Skin of body (tissue), 2 donors: Measurements from ENCODE around the gene PET100. TPM values are rescaled to one million over a fixed set of nuclear protein-coding genes. Genes with fewer than 3 reads are reported as not detected.

Source experiments
- DNase-seq: peaks from one replicate; lab custom pipeline; 2025; lab: John Stamatoyannopoulos, UW
- total RNA-seq: library from RNA; depleted of rRNA; stranded (reverse); fragments of >200 nt; gene quantifications from one replicate; pipeline ENCODE4 v1.2.3, GENCODE V29; 2014

Gene PET100
- total RNA-seq, 1 donor from 2014 or later = 26.2 TPM

DNA sequence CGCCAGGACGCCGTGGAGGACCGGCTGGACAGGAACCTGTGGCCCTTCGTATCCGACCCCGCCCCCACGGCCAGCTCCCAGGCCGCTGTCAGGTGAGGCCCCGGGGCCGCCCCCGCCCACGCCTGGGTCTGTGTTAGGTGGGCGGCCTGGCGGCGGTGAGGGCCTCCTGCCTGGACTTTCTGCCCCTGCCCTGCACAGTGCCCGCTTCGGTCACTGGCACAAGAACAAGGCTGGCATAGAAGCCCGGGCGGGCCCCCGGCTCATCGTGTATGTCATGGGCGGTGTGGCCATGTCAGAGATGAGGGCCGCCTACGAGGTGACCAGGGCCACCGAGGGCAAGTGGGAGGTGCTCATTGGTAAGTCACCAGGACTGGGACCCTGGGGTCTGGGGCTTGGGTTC lies 17.6 kb downstream of the PET100 start:
- DNase-seq = no peak

DNA sequence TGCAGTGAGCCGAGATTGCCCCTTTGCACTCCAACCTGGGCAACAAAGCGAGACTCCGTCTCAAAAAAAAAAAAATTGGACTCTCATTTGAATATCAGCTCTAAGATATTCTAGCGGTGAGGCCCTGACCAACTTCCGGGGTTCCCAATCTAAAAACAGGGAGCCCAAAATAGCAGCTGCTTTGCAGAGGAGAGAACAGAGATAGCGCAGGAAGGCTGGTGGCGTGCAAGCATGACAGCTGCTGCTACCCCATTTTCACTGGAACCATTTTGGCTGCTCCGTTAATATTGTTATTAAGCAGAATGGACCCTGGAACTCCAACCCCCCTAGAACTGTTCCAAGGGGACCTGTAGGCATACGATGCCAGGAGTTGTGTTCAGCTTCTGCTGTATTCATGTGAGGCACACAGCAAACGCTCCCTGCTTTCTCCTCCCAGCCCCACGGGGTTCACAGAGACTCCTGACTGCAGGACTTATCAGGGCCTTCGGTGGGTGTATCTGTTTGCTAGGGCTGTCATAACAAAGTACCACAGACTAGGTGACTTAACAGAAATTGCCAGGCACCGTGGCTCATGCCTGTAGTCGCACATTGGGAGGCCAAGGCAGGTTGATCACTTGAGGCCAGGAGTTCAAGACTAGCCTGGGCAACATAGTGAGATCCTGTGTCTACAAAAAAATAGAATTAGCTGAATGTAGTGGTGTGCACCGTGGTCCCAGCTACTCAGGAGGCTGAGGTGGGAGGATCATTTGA lies 18.8 kb downstream of the PET100 start:
- no peak for DNase-seq

DNA sequence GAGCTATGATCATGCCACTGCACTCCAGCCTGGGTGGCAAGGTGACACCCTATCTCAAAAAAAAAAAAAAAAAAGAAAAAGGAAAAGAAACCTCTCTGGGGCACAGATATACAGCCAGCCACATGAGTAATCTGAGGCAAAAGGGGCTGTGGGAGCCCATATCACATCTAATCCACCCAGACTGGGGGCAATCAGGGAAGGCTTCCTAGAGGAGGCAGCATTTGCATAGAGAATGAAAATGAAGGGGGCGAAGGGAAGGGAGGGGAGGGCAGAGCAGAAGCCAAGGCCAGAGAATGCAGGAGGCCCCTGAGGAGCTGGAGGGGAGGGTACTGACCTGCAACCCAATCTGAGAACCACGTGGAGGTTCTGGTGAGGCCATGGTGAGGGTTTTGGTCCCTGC lies 20.6 kb downstream of the PET100 start:
- DNase-seq = no peak

DNA sequence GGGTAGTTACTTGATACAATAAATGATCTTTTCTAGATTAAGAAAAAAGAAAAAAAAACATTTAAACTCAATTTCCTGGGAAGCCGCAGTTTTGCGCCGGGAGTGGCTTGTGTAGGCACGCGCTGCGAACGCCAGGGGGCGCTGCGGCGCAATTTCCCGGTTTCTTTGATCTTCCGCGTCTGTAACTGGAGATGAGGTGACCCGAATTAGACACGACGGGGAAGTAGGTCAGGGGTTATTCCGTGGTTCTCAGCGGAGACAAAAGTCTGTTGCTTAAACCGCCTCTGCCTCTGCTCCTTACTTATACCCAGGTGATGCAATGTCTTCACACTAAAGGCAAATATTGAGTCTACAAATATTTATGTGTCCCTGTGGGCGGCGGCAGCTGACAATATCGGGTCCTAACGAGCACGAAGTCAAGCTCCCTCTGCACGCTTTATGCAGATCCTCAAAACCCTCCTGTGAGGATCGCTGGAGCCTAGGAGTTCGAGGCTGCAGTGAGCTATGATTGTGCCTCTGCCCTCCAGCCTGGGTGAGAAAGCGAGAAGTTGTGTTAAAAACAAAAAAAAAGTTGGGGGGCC lies 22.6 kb downstream of the PET100 start:
- peak; percentile 79 for DNase-seq

DNA sequence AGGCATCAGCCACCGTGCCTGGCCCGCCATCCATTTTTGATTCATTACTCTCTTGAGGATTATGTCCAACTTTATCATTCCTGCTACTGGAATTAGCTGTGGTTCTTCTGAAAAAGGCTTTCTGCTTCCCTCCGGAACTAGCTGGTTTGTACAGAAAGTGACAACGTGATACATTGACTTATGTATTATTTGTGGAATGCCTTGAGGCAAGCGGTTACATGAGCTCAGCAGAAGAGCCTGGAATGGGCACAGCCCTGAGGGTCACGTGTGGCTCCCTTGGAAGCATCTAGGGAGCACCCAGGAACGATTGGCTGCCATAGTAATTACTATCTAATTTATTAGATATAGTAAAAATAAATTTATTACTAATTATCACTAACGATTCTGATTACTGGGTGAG lies 24.8 kb downstream of the PET100 start:
- DNase-seq = no peak

DNA sequence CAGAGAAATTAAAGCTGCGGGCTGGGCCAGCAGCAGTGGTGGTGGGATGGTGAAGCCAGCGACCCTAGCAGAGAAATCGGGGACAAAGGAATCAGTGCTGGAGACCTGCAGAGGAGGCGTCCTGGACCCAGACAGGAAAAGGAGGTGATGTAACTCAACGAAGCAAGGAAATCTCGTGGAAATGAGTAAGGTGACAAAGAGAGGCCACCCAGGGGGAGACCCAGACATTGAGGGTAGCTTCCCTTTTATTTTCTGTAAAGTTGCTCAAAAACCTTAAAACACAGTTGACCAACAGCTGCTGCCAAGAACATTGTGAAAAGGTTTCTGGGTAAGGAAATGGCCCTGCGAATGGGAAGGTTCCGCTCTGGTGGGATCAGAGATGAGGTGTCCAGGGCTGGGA lies 26.0 kb downstream of the PET100 start:
- no peak for DNase-seq

DNA sequence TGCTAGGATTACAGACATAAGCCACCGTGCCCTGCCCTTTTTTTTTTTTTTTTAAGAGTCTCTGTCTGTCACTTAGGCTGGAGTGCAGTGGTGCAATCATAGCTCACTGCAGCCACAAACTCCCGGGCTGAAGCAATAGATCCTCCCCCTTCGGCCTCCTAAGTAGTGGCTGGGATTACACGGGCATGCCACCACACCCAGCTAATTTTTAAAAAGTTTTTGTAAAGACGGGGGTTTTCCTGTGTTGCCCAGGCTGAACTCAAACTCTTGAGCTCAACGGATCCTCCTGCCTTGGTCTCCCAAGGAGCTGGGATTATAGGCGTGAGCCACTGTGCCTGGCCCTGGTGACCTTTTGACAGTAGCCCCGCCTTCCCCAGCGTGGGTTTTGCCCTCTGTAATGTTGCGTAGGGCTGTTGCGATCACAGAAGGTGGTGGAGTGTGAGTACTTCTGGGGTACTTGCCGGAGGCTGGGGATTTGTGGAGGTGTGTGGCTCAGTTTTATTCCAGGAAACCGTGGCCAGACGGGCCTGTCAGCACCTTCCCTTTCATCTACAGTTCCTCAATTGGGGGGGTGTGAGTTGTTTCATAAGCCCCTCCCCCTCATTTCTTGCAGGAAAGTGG lies 27.6 kb downstream of the PET100 start:
- DNase-seq = no peak

DNA sequence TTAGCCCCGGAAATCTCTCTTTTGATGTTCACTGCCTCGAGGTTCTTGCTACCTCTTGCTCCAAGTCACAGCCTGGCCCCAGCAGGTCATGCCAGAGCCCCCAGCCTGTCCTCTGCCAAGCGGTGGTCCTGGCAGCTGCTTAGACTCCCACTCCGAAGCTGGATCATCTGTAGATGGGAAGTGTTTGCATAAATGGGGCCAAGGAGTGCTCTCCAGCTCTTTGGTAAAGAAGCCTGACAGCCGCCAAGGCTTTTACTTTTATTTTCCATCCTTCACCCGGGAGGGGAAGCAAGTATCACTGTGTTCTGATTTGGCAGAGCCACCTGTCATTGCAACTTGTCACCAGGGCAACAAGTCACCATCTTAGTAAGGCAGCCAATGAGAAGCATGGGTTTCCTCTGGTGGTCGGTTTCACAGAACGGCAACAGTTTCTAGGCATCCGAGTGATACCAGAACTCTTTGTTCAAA lies 28.7 kb downstream of the PET100 start:
- no peak for DNase-seq

DNA sequence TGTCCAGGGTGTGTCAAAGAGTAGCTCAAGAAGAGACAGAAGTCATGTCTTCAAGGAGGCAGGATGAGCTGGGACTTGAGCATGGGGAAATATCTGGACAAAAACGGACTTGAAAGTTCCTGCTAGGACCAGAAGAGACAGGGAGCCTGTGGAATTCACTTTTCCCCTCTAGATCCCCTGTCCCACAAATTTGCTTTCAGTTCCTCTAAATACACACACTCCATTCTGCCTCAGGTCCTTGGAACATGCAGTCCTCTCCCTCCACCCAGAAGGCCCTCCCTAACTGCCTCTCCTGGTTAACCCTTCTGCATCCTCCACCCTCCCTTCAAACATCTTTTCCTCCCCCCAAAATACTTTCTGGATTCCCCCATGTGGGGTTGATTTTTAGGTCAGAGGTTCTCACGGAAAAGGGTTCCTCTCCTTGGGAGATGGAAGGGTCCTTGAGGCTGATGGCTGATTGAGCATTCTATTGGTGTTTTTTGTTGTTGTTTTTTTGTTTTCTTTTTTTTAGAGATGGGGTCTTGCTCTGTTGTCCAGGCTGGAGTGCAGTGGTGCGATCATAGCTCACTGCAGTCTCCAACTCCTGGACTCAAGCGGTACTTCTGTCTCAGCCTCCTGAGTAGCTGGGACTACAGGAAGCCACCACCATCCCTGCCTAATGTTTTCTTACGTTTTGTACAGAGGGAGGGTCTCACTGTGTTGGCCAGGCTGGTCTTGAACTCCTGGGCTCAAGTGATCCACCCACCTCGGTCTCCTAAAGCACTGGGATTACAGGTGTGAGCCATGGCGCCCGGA lies 32.3 kb downstream of the PET100 start:
- no peak for DNase-seq

DNA sequence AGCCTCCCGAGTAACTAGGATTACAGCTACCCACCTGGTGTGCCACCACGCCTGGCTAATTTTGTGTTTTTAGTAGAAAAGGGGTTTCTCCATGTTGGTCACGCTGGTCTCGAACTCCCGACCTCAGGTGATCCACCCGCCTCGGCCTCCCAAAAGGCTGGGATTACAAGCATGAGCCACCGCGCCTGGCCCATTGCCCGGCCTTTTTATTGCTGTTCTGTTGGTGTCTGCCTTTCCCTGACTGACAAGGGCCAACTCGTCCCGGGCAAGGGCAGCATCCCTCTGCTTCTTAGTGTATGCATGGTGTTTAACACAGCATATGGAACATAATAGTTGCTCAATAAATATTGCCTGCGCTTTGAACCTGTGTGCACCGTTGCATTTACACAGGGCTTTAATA lies 33.1 kb downstream of the PET100 start:
- no peak for DNase-seq

DNA sequence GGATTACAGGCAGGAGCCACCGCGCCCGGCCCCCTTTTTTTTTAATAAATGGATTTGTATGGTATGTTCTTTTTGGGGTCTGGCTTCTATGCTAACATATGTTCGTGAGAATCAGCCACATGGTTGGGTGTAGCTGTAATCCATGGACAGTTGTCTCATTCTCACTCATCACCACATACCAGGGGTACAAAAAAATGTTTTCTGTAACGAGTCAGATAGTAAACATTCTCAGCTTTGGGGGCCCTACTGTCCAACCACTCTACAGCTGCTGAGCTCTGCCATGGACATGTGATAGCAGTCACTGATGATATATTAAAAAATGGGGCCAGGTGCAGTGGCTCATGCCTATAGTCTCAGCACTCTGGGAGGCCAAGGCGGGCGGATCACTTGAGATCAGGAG lies 34.1 kb downstream of the PET100 start:
- peak; percentile 27 for DNase-seq

DNA sequence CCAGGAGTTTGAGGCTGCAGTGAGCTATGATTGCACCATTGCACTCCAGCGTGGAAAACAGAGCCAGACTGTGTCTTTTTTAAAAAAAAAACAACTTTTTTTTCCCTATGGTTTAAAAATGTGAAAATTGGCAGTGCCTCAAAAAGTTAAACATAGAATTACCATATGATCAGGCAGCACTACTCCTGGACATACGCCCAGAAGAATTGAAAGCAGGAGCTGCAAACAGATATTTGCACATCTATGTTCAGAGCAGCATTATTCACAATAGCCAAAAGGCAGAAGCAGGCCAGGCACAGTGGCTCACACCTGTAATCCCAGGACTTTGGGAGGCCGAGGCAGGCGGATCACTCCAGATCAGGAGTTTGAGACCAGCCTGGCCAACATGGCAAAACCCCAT lies 35.5 kb downstream of the PET100 start:
- peak; percentile 73 for DNase-seq

DNA sequence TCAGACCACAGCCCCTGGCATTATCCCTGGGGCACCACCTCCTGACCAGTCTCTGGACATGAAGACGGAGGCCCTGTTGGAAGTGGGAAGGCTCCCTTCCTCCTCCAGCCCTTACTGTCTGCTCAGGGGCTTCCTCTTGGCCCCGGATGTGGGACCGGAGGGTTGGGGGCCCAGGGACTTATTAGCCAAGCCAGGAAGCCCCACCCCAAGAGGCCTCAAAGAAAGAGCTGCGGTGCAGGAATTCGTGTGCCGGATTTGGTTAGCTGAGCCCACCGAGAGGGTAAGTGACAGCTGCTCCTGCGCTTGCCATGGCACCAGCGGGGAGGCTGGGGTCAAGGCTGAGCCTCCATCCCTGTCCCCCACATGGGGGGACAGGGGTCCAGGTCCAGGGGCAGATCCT lies 39.2 kb downstream of the PET100 start, which contains the start of gene RETN:
TSS of gene RETN (plus strand) at position 208 of the 400 bp plus-strand sequence. CDS start 278 bp downstream, outside the sequence.
- no peak for DNase-seq

DNA sequence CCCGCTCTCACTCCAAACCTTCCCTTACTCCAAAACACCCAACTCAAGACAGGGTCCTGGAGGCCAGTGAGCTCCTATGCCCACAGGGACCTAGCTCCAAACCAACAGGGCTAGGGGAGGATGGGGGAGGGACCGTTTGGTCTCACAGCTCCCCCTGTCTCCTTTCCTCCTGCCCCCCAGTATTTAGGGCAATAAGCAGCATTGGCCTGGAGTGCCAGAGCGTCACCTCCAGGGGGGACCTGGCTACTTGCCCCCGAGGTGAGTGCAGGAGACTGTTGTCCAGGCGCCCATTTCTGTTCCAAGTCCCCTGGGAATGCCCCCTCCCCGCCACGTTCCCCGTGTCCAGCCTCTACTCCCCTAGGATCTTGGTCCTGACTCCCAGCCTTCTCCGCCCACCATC lies 40.0 kb downstream of the PET100 start:
- DNase-seq = no peak

DNA sequence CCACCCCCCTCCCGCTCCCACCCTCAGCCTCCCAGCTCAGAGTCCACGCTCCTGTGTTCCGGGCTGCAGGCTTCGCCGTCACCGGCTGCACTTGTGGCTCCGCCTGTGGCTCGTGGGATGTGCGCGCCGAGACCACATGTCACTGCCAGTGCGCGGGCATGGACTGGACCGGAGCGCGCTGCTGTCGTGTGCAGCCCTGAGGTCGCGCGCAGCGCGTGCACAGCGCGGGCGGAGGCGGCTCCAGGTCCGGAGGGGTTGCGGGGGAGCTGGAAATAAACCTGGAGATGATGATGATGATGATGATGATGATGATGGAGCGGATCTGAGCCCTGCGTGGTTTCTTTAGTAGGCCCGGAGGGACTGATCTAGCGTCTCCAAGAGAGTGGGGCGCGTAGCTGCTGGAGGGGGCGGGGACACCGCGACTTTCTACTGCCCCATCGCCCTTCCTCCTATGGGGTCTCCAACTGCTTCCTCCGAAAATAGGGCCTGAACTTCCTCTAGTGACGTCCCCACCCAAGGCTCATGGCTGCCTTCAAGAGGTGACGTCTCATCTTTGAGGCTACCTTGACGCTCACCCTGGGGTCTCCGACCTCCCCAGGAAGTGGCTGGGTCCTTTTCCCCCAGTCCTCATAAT lies 40.7 kb downstream of the PET100 start:
- peak; percentile 33 for DNase-seq

DNA sequence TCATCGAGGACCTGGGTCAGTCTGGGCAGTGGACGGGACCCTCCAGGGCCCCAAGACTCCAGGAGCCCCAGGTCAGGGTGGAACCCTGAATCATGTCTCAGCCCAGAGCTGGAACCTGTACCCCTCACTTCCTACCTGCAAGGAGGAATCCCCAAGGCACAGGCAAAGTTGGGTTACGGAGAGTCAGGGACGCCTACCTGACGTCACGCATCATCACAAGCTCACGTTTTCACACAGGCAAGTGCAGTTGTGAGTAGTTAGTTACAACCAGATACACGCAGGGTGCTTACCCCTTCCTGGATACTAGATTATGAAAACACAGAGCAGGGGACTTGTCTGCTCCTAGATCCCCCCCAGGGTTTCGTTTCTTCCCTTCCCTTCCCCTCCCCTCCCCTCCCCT lies 41.2 kb downstream of the PET100 start:
- no peak for DNase-seq

DNA sequence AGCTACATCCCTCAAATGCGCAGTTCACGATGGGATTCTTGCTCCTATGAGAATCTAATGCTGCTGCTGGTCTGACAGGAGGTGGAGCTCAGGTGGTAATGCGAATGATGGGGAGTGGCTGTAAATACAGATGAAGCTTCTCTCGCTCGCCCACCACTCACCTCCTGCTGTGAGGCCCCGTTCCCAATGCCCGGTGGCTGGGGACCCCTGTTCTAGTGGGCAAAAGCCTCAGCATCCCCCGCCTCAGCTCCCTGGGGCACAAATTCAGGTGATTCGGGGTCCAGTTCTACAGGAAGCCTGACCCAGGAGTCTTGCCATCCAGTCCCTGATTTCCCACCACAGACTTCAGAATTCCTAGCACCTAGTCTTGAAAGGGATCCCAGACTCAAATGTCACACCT lies 42.9 kb downstream of the PET100 start:
- DNase-seq = no peak

DNA sequence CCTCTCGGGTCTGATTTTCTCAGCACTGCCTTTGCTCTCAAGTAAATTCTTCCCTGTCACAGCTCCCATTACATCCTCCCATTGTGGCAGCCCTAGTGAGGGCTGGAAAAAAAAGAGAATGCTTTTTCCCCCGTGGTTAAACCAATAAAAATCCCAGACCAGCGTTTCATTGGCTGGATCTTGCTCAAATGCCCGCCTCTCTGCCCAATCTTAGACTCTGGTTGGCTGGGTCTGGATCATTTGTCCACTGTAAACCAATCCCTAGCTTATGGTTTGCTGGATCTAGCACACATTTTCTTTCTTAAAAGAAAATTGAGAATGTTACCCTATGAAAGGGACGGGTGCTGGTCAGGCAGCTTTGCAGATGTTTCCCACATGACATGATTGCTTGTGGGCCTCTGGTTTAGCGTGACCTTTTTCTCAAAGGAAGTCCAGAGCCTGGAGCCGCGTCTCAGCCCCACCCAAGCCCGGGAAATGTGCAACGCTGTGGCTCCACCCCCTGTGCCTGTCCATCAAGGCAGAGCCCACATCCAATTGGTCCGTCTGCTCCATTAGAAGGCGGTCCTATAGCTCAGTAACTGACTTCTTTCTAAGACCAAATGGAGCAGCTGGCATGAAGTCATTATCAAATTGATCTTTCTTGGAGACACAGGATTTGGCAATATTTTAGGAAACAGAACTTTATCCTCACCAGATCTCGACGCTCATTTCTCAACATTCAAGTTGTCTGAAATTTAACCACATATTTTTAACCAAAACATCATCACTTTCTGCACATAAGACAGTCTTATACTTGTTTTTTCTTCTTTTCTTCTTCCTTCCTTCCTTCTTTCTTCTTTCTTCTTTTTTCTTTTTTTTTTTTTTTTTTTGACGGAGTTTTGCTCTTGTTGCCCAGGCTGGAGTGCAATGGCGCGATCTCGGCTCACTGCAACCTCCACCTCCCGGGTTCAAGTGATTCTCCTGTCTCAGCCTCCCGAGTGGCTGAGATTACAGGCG lies 44.7 kb downstream of the PET100 start:
- DNase-seq = peak; percentile 67

DNA sequence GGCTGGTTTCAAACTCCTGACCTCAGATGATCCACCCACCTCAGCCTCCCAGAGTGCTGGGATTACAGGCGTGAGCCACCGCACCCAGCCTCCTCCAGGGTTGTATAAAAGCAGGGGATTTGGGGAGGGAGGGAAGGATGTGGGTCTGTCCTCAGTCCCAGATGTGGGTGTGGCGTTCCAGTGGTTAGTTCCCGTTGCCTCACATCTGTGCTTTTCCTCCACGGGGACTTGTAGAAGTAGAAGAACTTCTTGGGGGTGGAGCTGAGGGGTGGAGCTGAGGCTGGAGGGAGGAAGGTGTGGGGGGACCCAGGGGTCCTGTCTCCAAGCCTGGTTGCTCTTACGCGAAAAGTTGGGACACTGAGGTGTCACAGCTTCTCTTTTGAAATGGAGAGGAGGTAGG lies 46.8 kb downstream of the PET100 start:
- DNase-seq = no peak

DNA sequence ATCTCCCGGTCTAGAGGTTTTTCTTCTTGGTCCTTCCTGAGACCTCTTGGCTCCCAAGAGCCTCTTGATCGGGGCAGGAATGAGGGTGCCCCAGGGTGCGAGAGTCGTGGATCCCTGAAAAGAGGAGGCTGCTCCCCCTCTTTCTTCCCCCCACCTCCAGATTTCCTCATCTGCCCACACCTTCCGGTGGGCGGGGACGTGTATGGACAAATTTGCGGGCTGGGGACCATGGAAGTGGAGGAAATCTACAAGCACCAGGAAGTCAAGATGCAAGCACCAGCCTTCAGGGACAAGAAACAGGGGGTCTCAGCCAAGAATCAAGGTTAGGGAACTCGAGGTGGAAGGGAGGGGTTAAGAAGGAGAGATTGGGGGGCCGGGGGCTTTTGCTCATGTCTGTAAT lies 47.3 kb downstream of the PET100 start, which contains the start of gene MCEMP1:
TSS of gene MCEMP1 (plus strand) at position 237 of the 400 bp plus-strand sequence. CDS start at position 268, 31 bp downstream.
- no peak for DNase-seq
